ENCODE results near the gene RASD1. TPM values are rescaled to one million over a fixed set of nuclear protein-coding genes. Genes with fewer than 3 reads are reported as not detected.
A peak's percentile ranks its signal among the peaks of the same experiment; 100 is the strongest.

The RASD1 gene
- total and polyA plus RNA-seq, 2 experiments from 2014 or later: 3.6 to 3.7 TPM

GRCh38 chr17:17540278-17540906 is 44.2 kb upstream of the RASD1 start:
- no peaks in the 10 kb centered on the region for H3F3A ChIP-seq (replicated peaks; ENCODE audit: low read depth)
- H3K4me1 Mint-ChIP-seq: peaks cover 4% of the 10 kb centered on the region; the same call in 1 of the 3 replicates
- peaks cover 4% of the 10 kb centered on the region for H3K27me3 Mint-ChIP-seq (ENCODE audit: insufficient read depth, low read depth, poor library complexity)
- no peaks in the 10 kb centered on the region for H3K9me2 ChIP-seq (ENCODE audit: insufficient read depth)
- no peaks in the 10 kb centered on the region for H3K27me3 ChIP-seq (ENCODE audit: insufficient read depth)
- TF ChIP-seq REST (IDR thresholded peaks at IDR 0.05; ENCODE audit: unreplicated experiment): peak; percentile 39
- no peak for TF ChIP-seq EZH2 (IDR thresholded peaks at IDR 0.05; ENCODE audit: low read depth, unreplicated experiment)
- no peak for TF ChIP-seq POLR2AphosphoS5 (IDR thresholded peaks at IDR 0.05; ENCODE audit: low read depth)
- no peak for TF ChIP-seq ZNF114 (CRISPR knock-in tag; IDR thresholded peaks at IDR 0.05)
- no peak overlapping the region for H3K27ac ChIP-seq (ENCODE audit: low read depth)
- peak; percentile 32 for DNase-seq (ENCODE audit: low spot score)
- no peak overlapping the region for H3K4me2 ChIP-seq
- no peaks in the 10 kb centered on the region for H3K79me2 ChIP-seq (replicated peaks; ENCODE audit: insufficient read depth)
- H4K20me1 ChIP-seq (replicated peaks; ENCODE audit: insufficient read depth): no peaks in the 10 kb centered on the region
- H3K4me3 ChIP-seq: no peak overlapping the region
- H3K36me3 Mint-ChIP-seq (ENCODE audit: low read depth): no peaks in the 10 kb centered on the region
- ATAC-seq: peak; percentile 66
- H3K36me3 ChIP-seq (ENCODE audit: insufficient read depth): no peaks in the 10 kb centered on the region
- no peaks in the 10 kb centered on the region for H3K4me1 ChIP-seq (ENCODE audit: insufficient read depth)
- no peak overlapping the region for H3K4me3 Mint-ChIP-seq
- H3K9me3 Mint-ChIP-seq: no peaks in the 10 kb centered on the region
- no peak overlapping the region for H2AFZ ChIP-seq
- no peak overlapping the region; the same call in 1 of the 2 replicates for H3K27ac Mint-ChIP-seq

- Histone ChIP-seq H2AFZ (no peak overlapping the region), H3K27me3 (ENCODE audit: insufficient read depth) (no peaks in the 10 kb centered on the region), H3K79me2 (replicated peaks; ENCODE audit: insufficient read depth) (no peaks in the 10 kb centered on the region), H3K4me2 (no peak overlapping the region), H3K4me3 (no peak overlapping the region), H3K27ac (ENCODE audit: low read depth) (no peak overlapping the region), H3K9me2 (ENCODE audit: insufficient read depth) (no peaks in the 10 kb centered on the region), H3K36me3 (ENCODE audit: insufficient read depth) (no peaks in the 10 kb centered on the region), H4K20me1 (replicated peaks; ENCODE audit: insufficient read depth) (no peaks in the 10 kb centered on the region), H3F3A (replicated peaks; ENCODE audit: low read depth) (no peaks in the 10 kb centered on the region), H3K4me1 (ENCODE audit: insufficient read depth) (no peaks in the 10 kb centered on the region)
- ATAC-seq (no peak), DNase-seq (ENCODE audit: low spot score) (no peak)
- Mint-ChIP-seq H3K4me1 (peaks cover 4% of the 10 kb centered on the region; the same call in 1 of the 3 replicates), H3K27ac (no peak overlapping the region), H3K4me3 (no peak overlapping the region), H3K9me3 (no peaks in the 10 kb centered on the region), H3K27me3 (ENCODE audit: insufficient read depth, low read depth, poor library complexity) (peaks cover 4% of the 10 kb centered on the region), H3K36me3 (ENCODE audit: low read depth) (no peaks in the 10 kb centered on the region)
- TF ChIP-seq STAT1 (IDR thresholded peaks at IDR 0.05; ENCODE audit: unreplicated experiment): no peak
- no peak for TF ChIP-seq REST (IDR thresholded peaks at IDR 0.05; ENCODE audit: unreplicated experiment)
- no peak for TF ChIP-seq JUNB (IDR thresholded peaks at IDR 0.05; ENCODE audit: unreplicated experiment)
- TF ChIP-seq POLR2AphosphoS5 (IDR thresholded peaks at IDR 0.05; ENCODE audit: low read depth): no peak
- no peak for TF ChIP-seq NANOG (IDR thresholded peaks at IDR 0.05; ENCODE audit: borderline replicate concordance)
- no peak for TF ChIP-seq ZNF462 (CRISPR knock-in tag; IDR thresholded peaks at IDR 0.05)
Measured at GRCh38 chr17:17539591-17539990, 43.4 kb upstream of the RASD1 start.
